ENCODE results near the gene SLC16A11. TPM values are rescaled to one million over a fixed set of nuclear protein-coding genes. Genes with fewer than 3 reads are reported as not detected.

Gene SLC16A11
- total RNA-seq, 6 experiments from 2014 or later: 0.84 to 10.2 (median 2.4) TPM

DNA sequence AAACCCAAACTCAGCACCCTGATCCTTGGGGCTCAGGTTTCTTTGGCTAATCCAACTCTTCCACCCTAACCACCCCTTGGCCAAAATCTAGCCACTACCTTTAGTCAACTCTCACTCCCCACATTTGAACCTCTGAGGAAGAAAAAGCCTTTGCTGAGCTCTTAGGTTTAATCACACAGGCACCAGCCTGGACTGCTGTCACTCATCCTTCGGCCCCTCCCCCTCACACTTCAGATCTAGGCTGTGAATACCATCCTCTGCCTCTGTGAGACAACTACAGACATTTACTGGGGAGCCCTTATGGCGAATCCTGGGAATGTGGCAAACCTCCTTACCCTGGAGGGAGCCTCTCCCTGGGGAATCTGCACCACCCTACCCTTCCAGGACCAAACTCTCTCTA is 36.7 kb downstream of the SLC16A11 start:
- no peak for DNase-seq
- H3K27me3 ChIP-seq: no peaks in the 10 kb centered on the region
- no peak overlapping the region for H3K27ac ChIP-seq
- no peak for ATAC-seq
- 92% methylated on average over 2 of the region's 2 CpGs for WGBS (ENCODE audit: insufficient coverage, low coverage, low lambda C conversion rate, missing lambda C conversion rate)
- H3K4me3 ChIP-seq: no peak overlapping the region
- H3K36me3 ChIP-seq: peaks cover under 1 to 9% (median 3%) of the 10 kb centered on the region in 4 donors
- intact Hi-C loops (cut with DNase I): loop anchor here in 1 of 2 donors (5.0 to 10.0 kb wide), 3 partner anchors 92 to 342 kb away; no protein-coding TSS in a partner anchor
- no peaks in the 10 kb centered on the region for H3K9me3 ChIP-seq
- TF ChIP-seq, protein P1, sequence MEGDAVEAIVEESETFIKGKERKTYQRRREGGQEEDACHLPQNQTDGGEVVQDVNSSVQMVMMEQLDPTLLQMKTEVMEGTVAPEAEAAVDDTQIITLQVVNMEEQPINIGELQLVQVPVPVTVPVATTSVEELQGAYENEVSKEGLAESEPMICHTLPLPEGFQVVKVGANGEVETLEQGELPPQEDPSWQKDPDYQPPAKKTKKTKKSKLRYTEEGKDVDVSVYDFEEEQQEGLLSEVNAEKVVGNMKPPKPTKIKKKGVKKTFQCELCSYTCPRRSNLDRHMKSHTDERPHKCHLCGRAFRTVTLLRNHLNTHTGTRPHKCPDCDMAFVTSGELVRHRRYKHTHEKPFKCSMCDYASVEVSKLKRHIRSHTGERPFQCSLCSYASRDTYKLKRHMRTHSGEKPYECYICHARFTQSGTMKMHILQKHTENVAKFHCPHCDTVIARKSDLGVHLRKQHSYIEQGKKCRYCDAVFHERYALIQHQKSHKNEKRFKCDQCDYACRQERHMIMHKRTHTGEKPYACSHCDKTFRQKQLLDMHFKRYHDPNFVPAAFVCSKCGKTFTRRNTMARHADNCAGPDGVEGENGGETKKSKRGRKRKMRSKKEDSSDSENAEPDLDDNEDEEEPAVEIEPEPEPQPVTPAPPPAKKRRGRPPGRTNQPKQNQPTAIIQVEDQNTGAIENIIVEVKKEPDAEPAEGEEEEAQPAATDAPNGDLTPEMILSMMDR (IDR thresholded peaks at IDR 0.05): no peak
- TF ChIP-seq POLR2A (IDR thresholded peaks at IDR 0.05): no peak
- peaks cover 0 to 12% (median 6%) of the 10 kb centered on the region in 4 donors for H3K4me1 ChIP-seq

DNA sequence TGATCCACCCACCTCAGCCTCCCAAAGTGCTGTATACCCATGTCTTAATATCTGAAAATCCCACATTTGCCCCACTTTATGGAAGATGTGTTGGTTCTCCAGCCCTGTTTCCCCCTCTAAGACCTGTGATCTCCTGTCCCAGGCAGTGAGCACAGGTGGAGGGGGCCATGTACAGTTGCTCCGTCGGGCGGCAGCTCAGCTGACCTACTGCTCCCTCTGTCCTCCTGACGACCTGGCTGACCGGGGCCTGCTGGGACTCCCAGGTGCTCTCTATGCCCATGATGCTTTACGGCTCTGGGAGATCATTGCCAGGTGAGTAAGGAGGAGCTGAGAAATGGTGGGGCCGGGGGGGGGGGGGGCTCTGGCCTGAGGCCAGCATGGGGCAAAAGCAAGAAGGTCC is 38.2 kb downstream of the SLC16A11 start:
- intact Hi-C loops (cut with DNase I): loop anchor here in 1 of 2 donors (5.0 to 10.0 kb wide), 3 partner anchors 91 to 341 kb away; no protein-coding TSS in a partner anchor
- peaks cover 0 to 3% (median 1%) of the 10 kb centered on the region in 4 donors for H3K4me1 ChIP-seq
- H3K4me3 ChIP-seq: no peak overlapping the region
- TF ChIP-seq, protein P1 (IDR thresholded peaks at IDR 0.05): no peak
- no peak for TF ChIP-seq POLR2A (IDR thresholded peaks at IDR 0.05)
- H3K27me3 ChIP-seq: no peaks in the 10 kb centered on the region
- no peak overlapping the region for H3K27ac ChIP-seq
- H3K36me3 ChIP-seq: peaks cover 4 to 20% (median 12%) of the 10 kb centered on the region in 4 donors
- 51% methylated on average over 6 of the region's 7 CpGs for WGBS (ENCODE audit: insufficient coverage, low coverage, low lambda C conversion rate, missing lambda C conversion rate)
- DNase-seq (no peak), ATAC-seq (peak in 1 of 4 donors; percentile 10)
- no peaks in the 10 kb centered on the region for H3K9me3 ChIP-seq

DNA sequence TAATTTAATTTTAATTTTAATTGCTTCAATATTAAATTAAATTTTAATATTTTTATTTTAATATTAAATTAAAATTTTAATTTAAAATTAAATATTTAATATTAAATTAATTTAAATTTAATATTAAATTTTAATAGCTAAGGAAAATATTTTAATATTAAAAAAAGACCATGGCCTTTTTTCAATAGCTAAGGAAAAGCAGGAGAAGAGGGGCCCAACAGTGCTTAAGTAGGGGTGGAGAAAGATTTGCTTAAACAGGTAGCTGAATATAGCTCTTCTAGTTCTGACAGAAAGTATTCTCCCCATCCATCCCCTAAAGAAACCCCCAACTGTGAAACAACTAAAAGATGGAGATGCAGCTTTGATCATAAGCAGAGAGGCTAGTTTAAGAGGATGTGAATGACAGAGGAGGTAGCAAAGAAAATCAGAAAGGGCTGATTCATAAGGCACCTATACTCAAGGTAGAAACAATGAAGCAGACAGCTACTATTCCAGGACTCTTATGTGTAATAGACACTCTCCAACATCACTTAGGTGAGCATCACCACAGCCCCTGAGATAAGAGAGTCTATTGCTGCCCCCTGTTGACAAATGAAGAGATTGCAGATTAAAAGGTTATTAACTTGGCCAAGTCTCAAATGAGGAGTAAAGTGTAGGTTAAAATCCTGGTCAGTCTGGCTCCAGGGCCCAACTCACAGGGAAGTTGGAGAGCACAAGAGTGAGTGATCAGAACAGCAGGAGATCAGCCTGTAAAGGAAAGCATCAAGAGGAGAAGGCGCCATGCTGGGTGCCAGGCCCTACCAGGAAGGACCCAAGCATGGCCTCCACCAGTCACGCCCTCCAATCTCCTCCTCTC is 39.3 kb downstream of the SLC16A11 start:
- H3K4me3 ChIP-seq: no peak overlapping the region
- intact Hi-C loops (cut with DNase I): loop anchor here in 1 of 2 donors (5.0 to 10.0 kb wide), 3 partner anchors 90 to 340 kb away; no protein-coding TSS in a partner anchor
- no peak overlapping the region for H3K27ac ChIP-seq
- no peaks in the 10 kb centered on the region for H3K4me1 ChIP-seq
- ATAC-seq (peak; percentile 86 to 96 (median 88)), DNase-seq (no peak)
- no peaks in the 10 kb centered on the region for H3K27me3 ChIP-seq
- no peaks in the 10 kb centered on the region for H3K9me3 ChIP-seq
- WGBS (ENCODE audit: insufficient coverage, low coverage, low lambda C conversion rate, missing lambda C conversion rate): no CpG with 5 or more reads among the region's 2 CpGs
- TF ChIP-seq, protein P1 (IDR thresholded peaks at IDR 0.05): peak; percentile 70 to 84 (median 74)
- TF ChIP-seq POLR2A (IDR thresholded peaks at IDR 0.05): no peak
- peaks cover 4 to 20% (median 12%) of the 10 kb centered on the region in 4 donors for H3K36me3 ChIP-seq

DNA sequence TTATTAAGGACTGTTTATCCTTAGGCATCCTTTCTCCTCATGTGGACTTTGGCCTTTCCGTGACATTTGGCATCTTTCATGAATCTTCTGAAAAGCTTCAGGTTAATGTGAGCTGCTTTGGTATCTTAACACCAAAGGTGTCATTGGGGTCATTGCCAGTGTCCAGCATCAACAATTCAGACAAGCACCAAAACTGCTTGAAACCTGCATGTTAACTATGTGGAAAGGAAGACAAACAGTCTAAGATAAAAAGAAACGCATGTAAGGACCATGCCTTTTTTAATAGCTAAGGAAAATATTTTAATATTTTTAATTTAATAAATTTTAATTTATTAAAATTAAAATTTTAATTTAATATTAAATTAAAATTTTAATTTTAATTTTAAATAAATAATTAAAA is 40.1 kb downstream of the SLC16A11 start:
- H3K4me3 ChIP-seq: no peak overlapping the region
- no peaks in the 10 kb centered on the region for H3K4me1 ChIP-seq
- intact Hi-C loops (cut with DNase I): loop anchor here in 1 of 2 donors (10.0 kb wide), 2 partner anchors 89 to 339 kb away; no protein-coding TSS in a partner anchor
- no peaks in the 10 kb centered on the region for H3K9me3 ChIP-seq
- H3K36me3 ChIP-seq: peaks cover 4 to 25% (median 12%) of the 10 kb centered on the region in 4 donors
- ATAC-seq (no peak), DNase-seq (no peak)
- TF ChIP-seq, protein P1 (IDR thresholded peaks at IDR 0.05): no peak
- TF ChIP-seq POLR2A (IDR thresholded peaks at IDR 0.05): no peak
- no peaks in the 10 kb centered on the region for H3K27me3 ChIP-seq
- no peak overlapping the region for H3K27ac ChIP-seq
- WGBS (ENCODE audit: insufficient coverage, low coverage, low lambda C conversion rate, missing lambda C conversion rate): 72% methylated on average over 2 of the region's 2 CpGs

Data from right lobe of liver (tissue), 6 donors.